Hepatocyte (in vitro differentiated cells): ENCODE results near the gene KCNQ5.

Experiments used
- EZH2 ChIP-seq: fragments of 200-600 bp; sonication (generic); IDR thresholded peaks from 2 replicates; pipeline ENCODE4 v1.6.1; 2016; ENCODE audit warnings: antibody characterized with exemption, mild to moderate bottlenecking, borderline replicate concordance
- TF ChIP-seq, protein P1 (sequence below): fragments of 200-600 bp; sonication (generic); IDR thresholded peaks from 2 replicates; pipeline ENCODE4 v1.5.1; 2016; ENCODE audit warnings: antibody characterized with exemption, mild to moderate bottlenecking; ENCODE audit not compliant: poor library complexity

DNA sequence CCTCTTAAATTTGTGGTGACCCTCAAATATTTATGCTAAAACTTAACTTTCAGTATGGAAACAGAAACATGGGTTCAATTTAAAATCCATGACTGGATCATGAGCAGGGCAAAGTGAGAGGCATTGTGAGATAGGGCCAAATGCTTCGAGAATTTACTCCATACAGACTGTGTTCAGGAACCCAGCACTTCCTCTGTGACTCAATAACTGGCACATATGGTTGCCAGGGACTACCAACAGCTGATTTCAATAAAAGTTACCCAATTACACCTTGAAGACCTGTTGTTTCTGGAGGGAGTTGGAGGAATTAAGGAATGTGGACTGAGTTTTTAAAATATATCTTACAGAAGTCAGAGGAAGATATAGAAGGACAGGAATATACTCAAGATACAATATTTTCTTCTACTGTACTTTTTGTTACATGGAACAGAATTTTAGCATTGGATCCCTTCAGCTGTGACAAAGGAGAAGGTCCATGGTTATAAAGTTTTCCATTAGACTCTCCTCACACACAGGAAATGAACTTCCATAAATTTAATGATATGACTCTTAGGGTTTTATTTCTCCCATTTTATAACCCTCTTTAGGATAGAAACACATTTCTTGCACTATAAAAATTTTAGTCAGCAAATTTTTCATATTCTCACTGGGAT lies 344.9 kb downstream of the KCNQ5 start:
- TF ChIP-seq, protein P1, sequence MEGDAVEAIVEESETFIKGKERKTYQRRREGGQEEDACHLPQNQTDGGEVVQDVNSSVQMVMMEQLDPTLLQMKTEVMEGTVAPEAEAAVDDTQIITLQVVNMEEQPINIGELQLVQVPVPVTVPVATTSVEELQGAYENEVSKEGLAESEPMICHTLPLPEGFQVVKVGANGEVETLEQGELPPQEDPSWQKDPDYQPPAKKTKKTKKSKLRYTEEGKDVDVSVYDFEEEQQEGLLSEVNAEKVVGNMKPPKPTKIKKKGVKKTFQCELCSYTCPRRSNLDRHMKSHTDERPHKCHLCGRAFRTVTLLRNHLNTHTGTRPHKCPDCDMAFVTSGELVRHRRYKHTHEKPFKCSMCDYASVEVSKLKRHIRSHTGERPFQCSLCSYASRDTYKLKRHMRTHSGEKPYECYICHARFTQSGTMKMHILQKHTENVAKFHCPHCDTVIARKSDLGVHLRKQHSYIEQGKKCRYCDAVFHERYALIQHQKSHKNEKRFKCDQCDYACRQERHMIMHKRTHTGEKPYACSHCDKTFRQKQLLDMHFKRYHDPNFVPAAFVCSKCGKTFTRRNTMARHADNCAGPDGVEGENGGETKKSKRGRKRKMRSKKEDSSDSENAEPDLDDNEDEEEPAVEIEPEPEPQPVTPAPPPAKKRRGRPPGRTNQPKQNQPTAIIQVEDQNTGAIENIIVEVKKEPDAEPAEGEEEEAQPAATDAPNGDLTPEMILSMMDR = no peak
- no peak for TF ChIP-seq EZH2
